NCI-H510A (cell line): ENCODE results near the gene TMPRSS15.
"Not testable (repeated sequence)": the region's sequence is repeated elsewhere in the genome, so short reads cannot be mapped to it uniquely, and the experiment has no call there.

Experiments
- DNase-seq: peaks from one replicate; lab custom pipeline; 2025; lab: John Stamatoyannopoulos, UW

Gene TMPRSS15

DNA sequence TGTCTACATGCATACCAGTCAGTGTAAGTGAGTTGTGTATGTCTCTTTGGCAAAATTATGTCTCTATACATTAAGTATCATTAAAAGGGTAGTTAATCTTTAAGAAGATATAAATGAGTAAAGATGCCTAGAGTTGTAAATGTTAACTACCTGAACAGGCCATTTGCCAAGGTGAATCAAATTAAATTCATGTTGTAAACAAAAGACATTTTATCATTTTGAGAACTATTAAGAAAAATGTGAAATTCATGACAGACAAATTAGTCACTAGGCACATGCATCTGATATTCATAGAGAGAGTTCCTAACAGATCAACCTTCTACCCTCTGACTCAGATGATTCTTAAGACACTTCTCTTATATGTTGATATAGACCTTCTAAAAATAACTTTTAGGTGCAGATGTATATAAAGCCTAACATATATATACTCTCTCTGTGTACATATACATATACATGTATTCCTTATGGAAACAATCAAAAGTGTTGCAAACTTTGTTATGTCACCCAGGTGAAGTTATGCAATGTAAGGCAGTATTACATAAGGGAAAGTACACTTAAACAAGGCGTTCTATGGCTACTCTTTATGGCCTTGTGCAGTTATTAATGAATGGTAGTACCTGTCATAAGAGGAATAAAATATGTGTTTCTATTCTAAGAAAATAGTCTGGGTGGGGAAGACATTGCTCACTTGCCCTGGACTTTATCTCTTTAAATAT is at the start of gene TMPRSS15:
Gene TMPRSS15, minus strand, starts transcription at position 51 of the 716 bp plus-strand sequence. CDS start 163 bp downstream, outside the sequence.
- DNase-seq = no peak

DNA sequence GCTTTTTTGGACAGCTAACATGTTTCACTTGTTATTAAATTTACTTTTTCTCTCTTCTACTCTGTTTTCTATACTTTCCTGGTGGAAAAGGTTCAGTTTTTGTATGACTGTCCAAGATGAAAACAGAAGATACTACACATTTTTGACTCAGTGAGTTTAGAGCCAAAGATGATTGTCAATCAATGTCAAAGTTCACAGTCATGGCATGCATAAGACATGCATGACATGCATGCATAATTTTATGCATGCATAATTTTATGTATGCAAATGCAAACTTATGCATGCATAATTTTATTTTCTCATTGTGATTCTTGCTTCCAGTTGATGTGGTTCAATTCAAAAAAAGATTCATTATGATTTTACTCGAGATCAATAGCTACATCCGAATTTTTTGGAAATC is 48.1 kb upstream of the TMPRSS15 start:
- DNase-seq = no peak

DNA sequence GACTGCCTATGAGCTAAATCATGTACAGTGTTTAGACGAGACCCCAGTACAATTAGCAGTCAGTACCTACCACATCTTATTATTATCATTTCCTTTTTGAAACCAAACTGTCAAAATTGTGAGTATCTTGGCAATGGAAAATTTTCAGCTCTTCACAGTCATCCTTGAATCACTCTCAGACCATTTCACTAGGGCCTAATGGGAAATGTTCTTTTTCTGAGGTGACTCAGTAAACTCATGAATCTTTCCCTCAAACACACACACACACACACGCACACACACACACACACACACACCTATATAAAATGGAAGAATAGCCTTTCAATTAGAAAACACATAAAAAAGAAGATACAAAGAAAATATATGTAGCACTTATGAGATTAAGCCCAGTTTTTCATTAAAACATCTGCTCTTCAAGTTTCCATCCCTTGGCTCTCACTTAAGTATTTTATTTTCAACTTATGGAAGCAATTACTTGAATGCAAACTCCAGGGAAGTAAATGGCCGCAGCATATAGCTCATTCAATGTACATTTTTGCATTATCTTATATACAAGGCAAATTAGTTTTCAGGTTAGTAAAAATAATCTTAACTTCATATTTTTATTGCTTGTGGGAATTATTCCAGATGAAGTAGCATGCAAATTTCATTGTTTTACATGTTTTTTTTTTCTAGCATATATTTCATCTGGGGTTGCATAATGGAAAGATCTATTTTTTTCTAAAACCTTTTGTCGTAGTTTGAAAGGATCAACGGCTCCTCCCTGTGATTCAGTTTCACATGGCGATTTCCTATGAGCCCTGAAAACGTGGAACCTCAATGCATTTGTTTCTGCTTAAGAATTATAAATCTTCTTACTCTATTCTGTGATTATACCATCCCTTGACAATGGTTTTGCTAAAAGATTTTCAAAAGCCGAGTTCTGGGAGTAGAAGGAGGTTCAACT is 46.3 kb upstream of the TMPRSS15 start:
- DNase-seq = no peak

DNA sequence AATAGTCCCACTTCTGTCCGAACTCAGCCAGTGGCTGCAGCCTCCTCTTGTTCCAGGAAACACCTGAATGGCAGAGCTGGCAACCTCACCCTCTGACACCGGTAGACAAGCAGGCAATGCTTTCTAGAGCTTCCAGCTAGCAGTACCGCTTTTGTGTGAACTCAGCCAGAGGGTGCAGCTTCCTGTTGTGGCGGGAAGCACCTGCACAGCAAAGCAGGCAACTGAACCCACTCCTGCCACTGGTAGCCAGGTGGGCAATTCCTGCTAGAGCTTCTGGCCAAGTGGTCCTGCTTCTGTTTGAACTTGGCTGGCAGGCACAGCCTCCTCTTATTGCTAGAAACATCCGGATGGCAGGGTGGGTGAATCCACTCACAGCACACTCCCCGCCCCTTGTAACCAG is 40.1 kb upstream of the TMPRSS15 start:
- no peak for DNase-seq

DNA sequence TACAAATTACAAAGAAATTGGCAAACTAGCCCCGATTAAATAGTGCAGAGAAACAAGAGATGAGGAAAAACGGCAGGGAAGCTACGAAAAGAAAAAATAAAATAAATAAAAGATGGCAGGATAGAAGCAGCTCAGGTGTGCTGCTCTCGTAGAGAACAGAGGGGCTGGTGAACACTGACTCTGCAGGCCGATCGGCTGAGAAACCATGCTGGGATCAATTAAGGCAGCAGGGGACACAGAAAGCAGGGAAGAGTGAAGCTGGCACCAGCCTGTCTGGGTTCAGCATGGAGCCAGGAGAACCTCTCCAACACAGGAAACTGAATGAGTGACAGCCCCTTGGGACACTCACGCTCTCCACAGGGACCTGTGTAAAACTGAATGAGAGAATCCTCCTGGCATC is 39.5 kb upstream of the TMPRSS15 start:
- DNase-seq = no peak

DNA sequence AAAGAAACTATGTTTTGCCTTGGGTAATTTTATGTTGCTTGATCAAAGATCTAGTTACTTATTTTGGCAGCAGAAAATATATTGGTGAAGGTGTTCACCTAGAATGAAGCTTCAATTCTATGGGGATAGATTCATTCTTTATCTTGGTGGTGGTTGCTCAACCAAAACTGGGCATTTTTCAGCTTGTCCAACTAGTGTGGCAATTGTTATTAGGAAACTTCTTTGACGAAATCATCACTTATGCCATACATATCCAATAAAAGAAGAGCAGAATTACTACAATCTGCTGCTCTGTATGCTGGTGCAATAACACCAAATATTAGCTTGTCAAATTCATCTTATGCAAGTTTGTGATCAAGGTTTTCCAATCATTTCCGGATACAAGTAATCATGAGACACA is 26.8 kb upstream of the TMPRSS15 start:
- DNase-seq = no peak

DNA sequence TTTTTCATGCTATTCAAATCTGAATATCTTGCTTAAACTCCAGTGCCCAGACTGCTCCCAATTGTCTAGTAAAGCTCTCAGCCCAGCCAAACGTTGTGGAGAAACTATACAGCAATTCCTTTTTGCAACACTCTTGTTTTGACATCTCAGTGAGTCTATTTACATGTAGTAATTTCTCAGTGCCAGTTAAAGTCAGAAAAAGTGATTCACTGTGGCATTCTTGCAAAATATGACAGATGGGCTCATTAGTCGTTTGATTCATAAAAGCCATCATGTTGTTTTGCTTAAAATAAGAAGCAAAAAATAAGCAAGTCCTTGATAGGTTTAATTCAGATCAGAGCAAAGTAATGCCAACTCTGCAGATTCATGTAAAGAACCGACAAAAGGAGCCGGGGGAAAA is 20.7 kb upstream of the TMPRSS15 start:
- DNase-seq = no peak

DNA sequence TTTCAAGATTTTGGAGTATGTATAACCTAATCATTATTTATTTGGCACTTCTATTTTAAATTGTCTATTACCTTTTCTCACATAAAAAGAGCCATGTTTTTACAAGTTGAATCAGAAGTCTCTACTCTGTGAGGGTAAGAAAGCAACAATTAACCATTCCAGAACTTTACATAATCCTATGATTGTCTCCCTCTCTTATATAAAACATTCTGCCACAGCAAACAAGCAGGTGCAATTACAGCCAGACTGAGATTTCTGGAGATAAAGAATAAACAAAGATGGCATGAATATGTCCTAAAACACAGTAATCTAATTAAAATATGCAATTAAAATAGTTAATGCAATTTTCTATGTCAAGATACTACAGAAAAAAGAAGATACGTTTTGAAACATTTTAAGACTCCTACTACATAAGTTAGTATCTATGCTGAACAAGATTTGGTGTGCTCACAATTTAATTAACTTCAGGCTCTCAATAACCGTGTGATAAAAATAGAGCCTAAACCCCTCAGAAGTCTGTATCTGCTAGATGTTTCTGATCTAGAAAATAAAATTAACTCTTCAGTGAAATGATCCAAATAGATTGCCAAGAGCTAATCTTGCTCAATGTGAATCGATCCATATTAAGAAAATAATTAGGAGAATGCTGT is 13.7 kb upstream of the TMPRSS15 start:
- no peak for DNase-seq

DNA sequence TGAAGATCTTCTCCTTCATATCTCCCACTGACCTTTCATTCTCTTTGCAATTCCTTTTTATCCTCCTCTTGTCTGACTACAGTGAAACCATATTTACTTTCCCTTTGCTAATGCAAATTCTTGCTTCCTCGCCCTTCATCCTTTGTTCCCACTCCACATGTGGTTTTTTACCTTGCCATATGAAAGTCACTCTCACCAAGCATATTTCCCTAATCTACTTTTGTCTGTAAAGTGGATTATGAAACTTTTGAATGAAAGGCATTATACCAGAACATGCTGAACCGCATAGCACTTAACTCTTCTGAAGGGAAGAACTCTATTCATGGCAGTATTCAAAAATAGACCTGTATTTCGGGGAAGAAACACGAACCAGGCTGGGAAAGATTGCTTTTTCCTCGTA is 8.0 kb upstream of the TMPRSS15 start:
- DNase-seq = no peak

DNA sequence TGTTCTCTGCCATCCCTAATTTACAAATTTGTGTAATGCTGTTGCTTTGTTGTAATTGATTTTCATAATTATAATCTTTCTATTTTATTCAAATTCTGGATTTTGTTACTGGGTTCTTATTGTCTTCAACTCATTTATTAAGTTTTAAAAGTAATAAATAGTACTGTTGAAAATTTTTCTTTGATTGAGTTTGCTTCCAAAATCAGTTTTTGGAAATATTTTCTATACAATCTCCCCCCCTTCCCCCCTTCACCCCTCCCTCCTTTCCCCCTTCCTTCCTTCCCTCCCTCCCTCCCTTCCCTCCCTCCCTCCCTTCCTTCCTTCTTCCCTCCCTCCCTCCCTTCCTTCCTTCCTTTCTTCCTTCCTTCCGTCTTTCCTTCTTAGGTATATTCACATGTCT is 6.0 kb upstream of the TMPRSS15 start:
- no peak for DNase-seq

DNA sequence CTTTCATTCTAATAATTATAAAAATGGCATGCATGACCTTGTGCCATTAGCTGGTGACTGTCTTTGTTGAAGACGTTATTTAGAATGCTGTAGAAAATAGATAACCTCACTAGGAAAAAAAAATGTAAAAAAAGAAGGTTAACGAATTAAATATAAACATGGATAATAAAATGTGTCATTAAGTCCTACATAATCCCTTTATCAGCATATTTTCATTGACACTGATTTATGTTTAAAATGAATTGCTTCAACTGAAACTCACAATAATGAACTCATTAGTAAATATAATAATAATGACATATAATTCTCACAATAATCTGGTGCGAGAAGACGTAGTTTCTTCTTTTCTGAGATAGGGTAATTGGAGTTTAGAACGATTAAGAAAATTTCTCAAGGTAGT is 4.7 kb downstream of the TMPRSS15 start:
- DNase-seq = no peak

DNA sequence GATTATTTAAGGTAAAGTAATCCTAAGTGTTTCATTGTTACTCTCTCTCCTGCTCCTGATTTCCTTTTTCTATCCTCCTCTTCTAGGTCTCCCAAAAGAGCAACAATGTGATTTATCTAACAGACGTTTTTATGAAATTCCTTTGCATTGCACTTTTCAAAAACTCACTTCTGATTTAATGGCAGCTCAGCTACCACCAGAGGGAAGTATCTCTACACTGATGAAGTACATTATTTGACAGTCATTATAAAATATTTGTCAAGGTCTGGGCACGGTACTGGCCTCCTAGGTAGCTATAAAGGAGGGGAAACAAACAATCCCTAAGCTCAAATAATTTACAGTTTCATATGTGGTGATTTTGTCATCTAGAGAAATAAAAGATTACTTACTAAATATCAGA is 15.6 kb downstream of the TMPRSS15 start:
- DNase-seq = no peak

DNA sequence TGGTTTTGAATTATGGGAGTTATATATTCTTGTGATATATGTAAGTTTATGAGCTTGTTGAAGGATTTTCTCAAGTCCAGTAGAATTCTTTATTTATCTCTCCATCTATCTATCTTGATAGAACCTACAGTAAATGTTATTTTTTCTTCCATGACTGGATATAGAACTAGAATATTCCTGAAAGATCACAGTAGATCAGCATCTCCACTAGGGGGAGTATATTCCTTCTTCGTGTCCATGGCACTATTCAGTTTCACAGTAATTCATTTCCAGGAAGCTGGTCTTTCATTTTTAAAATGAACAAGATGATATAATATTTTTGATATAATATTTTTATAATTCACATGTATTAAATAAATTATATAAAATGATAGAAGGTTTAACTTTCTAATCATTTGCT is 18.8 kb downstream of the TMPRSS15 start:
- no peak for DNase-seq

DNA sequence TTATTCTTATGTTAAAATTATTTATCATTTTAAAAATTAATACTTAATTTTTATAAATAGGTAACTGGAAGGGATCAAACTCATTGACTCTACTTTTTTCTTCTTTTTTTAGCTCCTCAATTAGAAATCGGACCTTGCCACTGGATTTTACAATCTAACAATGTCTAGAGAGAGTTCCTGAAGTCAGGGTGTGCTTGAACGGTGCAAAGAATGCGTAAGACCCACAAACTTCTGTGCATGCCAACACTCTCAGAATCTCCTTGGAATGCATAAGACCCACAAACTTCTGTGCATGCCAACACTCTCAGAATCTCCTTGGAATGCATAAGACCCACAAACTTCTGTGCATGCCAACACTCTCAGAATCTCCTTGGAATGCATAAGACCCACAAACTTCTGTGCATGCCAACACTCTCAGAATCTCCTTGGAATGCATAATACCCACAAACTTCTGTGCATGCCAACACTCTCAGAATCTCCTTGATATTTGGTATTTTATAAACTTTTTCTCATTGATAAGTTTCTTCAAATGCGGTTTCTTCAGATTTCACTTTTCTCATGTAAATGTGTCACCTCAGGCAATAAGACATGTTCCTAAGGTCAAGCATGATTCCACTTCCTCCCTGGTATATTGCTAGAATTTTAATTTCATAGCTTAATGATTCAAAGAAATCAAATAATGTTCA is 20.5 kb downstream of the TMPRSS15 start:
- DNase-seq = not testable (repeated sequence)

DNA sequence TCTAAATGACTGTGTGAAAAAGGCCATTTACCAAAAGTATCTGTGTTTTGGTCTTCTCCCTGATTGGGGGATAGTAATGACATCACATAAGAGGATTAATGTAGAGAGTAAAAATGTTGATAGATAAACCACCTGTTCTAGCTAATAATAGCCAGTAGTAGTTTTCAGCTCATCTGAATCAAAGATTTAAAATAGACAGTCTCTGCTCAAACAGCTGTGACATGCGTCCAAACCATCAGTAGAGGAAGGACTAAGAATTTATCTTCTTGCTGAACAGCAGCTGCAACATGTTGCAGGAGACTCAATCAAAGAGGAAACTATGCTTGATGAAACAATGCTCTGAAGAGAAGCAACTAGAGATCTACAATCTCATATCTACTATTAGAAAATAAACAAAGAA is 21.4 kb downstream of the TMPRSS15 start:
- DNase-seq = no peak

DNA sequence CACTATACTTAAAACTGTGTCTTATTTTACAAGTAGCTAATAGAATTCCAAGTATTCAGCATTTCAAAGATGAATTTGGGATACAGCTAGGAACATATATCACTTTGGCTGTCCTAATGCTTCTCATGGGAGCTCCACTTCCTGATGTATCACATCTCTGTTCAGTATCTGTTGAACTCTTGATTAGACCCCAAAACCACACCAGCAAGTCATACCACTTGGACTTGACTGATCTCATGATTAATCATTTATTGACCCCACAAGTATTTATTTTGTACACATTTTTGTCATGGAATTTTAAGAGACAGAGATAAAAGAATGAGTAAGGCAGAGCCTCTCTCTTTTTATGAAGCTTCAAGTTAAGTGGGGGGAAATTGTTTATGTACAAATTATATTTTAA is 30.0 kb downstream of the TMPRSS15 start:
- DNase-seq = no peak

DNA sequence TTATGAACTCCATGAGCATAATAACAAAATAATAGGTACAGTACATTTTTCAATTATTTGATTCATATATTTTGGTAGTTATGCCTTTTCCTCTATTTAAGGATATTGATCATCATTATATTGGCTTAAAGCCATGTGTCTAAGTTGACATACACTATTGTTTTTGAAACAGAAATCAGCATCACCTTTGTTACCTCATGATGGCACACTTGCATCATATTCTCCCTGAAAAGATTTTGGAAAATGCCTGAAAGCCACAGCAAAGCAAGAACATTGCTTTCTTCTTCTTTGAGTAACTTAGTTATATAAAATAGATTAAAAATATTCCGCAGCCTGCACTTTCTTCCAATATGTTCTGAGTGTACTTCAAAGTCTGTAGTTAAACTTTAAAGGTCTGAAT is 33.3 kb downstream of the TMPRSS15 start:
- DNase-seq = no peak

DNA sequence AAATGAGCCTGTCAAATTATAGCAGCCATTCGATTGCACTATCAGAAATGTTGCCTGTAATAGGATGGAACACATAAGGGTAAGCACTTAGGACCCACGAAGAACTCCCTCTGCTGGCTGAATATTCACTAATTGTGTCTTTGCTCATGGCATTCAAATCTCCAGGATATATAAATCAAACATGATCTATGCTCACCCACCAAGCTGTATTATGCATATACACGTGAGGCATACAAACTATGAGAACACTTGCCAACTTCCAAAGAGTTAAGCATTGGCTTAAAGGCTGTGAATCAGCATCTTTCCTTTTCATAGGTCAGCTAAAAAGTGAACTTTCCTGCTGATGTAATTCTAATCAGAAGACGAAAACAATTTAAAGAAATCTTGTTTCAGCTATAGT is 34.5 kb downstream of the TMPRSS15 start:
- no peak for DNase-seq

DNA sequence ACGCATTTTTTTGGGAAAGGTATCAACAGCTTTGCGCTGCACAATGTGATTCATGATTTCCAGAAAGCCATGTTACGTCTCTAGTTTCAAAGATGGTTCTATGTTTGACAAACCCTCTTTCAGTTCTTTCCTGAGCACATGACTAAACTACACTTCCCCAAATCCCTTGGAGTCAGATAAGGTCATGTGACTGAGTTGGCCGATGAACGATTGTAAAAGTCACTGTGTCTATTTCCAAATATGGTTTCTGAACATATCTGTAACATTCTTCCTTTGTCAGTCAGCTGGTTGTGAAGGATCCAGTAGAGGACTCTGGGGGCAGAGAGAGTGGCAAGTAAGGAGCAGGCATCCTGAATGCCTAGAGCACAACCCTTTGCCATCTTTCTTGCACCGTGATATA is 35.4 kb downstream of the TMPRSS15 start:
- no peak for DNase-seq

DNA sequence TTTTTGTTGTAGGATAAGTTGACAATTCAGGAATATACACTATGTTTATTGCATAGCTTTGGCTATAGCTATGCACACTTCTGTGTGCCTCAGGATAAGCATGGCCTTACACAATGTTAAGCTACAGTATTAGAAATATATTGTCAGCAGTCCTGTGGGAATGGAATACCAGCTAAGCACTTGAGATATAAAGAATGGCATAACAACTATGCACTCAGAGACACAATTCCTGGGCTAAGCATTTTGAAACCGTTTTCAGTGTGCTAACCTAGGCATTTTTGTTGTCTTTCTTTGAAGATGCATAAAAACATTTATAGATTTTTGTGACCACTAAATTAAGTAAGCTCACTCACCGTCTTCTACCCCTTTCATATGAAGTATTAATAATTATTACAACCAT is 46.8 kb downstream of the TMPRSS15 start:
- no peak for DNase-seq

DNA sequence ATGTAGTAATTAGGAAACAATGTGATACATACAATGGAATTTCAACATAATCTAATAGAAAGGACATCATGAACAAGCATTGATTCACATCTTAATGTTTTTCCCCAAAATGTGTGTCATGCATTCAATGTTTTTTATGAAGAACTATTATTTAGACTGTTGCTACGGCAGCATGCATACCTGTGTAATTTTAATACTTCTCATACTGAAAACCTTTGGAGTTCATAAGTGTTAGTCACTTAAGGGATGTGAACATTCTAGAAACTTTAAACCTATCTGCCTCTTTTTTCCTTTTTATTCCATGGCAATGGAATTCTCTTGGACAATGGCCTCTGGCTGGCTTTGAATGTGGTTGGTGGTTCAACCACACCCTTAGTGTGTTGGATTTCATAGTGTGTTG is 48.6 kb downstream of the TMPRSS15 start:
- DNase-seq = no peak

DNA sequence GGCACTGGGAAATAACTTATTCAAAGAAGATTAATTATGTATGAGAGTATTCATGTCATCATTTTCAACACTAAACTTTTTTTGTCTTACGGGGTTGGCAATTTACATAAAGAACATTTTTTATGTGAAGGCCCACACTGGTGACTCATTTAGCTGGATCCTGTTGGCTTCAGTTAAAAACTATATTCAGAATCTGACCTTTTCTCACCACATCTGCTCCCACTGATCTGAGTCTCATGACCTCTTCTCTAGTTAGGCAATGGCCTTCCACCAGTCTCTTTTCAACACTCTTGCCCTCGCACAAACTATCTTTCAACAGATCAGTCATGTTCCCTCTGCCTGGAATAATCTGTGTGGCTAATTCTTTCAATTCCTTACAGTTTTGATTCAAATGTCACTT is 53.4 kb downstream of the TMPRSS15 start:
- no peak for DNase-seq
